Activated B cell treated with CpG ODN at 0.5 μM for 24 hours (primary cell): Measurements from ENCODE around the gene NME4. TPM values are rescaled to one million over a fixed set of nuclear protein-coding genes. Genes with fewer than 3 reads are reported as not detected.
A peak's percentile ranks its signal among the peaks of the same experiment; 100 is the strongest.

Experiments
- ATAC-seq: fragments of 200-7000 bp; cut with Tn5 transposase; one replicate; pipeline ENCODE4 v1.10.0; 2021; ENCODE audit warnings: low read depth, mild to moderate bottlenecking, moderate library complexity
- CTCF ChIA-PET: fragments of 350-600 bp; sonication (Branson Sonifier 250); formaldehyde crosslinking; loops from one replicate; lab custom pipeline; 2021; ENCODE audit warnings: antibody characterized with exemption; lab: Charles Lee
- POLR2A ChIA-PET: fragments of 350-600 bp; sonication (Branson Sonifier 250); formaldehyde crosslinking; loops from one replicate; lab custom pipeline; 2021; ENCODE audit warnings: antibody characterized with exemption; lab: Charles Lee
- DNase-seq: peaks from one replicate; pipeline ENCODE4 v3.0.0; 2022
- H3K27ac Mint-ChIP-seq: one replicate; pipeline ENCODE4 v1.8.0; 2020; ENCODE audit warnings: mixed read lengths
- H3K27me3 Mint-ChIP-seq: one replicate; pipeline ENCODE4 v1.8.0; 2021; ENCODE audit warnings: mixed read lengths
- H3K36me3 Mint-ChIP-seq: one replicate; pipeline ENCODE4 v1.8.0; 2021; ENCODE audit warnings: low read depth, mixed read lengths
- H3K4me1 Mint-ChIP-seq: one replicate; pipeline ENCODE4 v1.8.0; 2021; ENCODE audit warnings: mixed read lengths
- H3K4me3 Mint-ChIP-seq: one replicate; pipeline ENCODE4 v1.8.0; 2020; ENCODE audit warnings: mild to moderate bottlenecking, mixed read lengths
- H3K9me3 Mint-ChIP-seq: one replicate; pipeline ENCODE4 v1.8.0; 2020; ENCODE audit warnings: mixed read lengths
- CTCF ChIP-seq: fragments of 200-600 bp; IDR thresholded peaks from one replicate; pipeline ENCODE4 v1.8.0; 2022; ENCODE audit warnings: antibody characterized with exemption, mild to moderate bottlenecking
- intact Hi-C: fragments of 100-400 bp; cut with micrococcal nuclease; formaldehyde crosslinking; loops from one replicate; pipeline ENCODE4 v1.15.1; 2024
- total RNA-seq: library from RNA; stranded (reverse); gene quantifications from 2 replicates; pipeline ENCODE4 v1.2.3, GENCODE V29; 2022

Gene NME4
- total RNA-seq, 1 donor from 2014 or later: 29.9 TPM

- no peak for DNase-seq
- H3K27ac Mint-ChIP-seq: no peak overlapping the region
- ChIA-PET CTCF (no interaction called here), POLR2A (no interaction called here)
- peaks cover 30% of the 10 kb centered on the region for H3K4me1 Mint-ChIP-seq
- H3K27me3 Mint-ChIP-seq: no peaks in the 10 kb centered on the region
- H3K9me3 Mint-ChIP-seq: no peaks in the 10 kb centered on the region
- intact Hi-C loops: no loop called here
- ATAC-seq: no peak
- no peak for TF ChIP-seq CTCF
- H3K36me3 Mint-ChIP-seq: peaks cover 9% of the 10 kb centered on the region
- peak overlapping the region; percentile 78 for H3K4me3 Mint-ChIP-seq
These were observed 30.3 kb downstream of the NME4 start for GRCh38 chr16:427250-427649.

- intact Hi-C loops: no loop called here
- DNase-seq (no peak), ATAC-seq (no peak)
- H3K27me3 Mint-ChIP-seq: no peaks in the 10 kb centered on the region
- H3K27ac Mint-ChIP-seq: no peak overlapping the region
- H3K4me1 Mint-ChIP-seq: peaks cover 23% of the 10 kb centered on the region
- no peak for TF ChIP-seq CTCF
- H3K4me3 Mint-ChIP-seq: no peak overlapping the region
- ChIA-PET CTCF (no interaction called here), POLR2A (no interaction called here)
- peaks cover 14% of the 10 kb centered on the region for H3K36me3 Mint-ChIP-seq
- H3K9me3 Mint-ChIP-seq: no peaks in the 10 kb centered on the region
These were observed 33.9 kb downstream of the NME4 start for GRCh38 chr16:430904-431303.

- Mint-ChIP-seq H3K27ac (no peak overlapping the region), H3K4me1 (peaks cover 19% of the 10 kb centered on the region), H3K36me3 (peaks cover 14% of the 10 kb centered on the region), H3K27me3 (no peaks in the 10 kb centered on the region), H3K4me3 (no peak overlapping the region), H3K9me3 (no peaks in the 10 kb centered on the region)
- no peak for TF ChIP-seq CTCF
- intact Hi-C loops: no loop called here
- POLR2A ChIA-PET: no interaction called here
- DNase-seq (no peak), ATAC-seq (no peak)
- CTCF ChIA-PET: interaction anchor here (0.5 kb wide), 1 partner anchor 163 kb away, joined by 3 read pairs; no protein-coding TSS in a partner anchor
These were observed 43.6 kb downstream of the NME4 start for GRCh38 chr16:440627-441026.

- Mint-ChIP-seq H3K27ac (no peak overlapping the region), H3K27me3 (no peaks in the 10 kb centered on the region), H3K9me3 (no peaks in the 10 kb centered on the region), H3K36me3 (peaks cover 14% of the 10 kb centered on the region), H3K4me1 (peaks cover 19% of the 10 kb centered on the region), H3K4me3 (no peak overlapping the region)
- intact Hi-C loops: no loop called here
- ChIA-PET CTCF (no interaction called here), POLR2A (interaction anchor here (0.5 kb wide), 1 partner anchor 43 kb away, joined by 3 read pairs; no protein-coding TSS in a partner anchor)
- no peak for TF ChIP-seq CTCF
- ATAC-seq (no peak), DNase-seq (no peak)
These were observed 44.4 kb downstream of the NME4 start for GRCh38 chr16:441447-441846.

GRCh38 chr16:442976-443375 lies 46.0 kb downstream of the NME4 start:
- ATAC-seq (no peak), DNase-seq (no peak)
- POLR2A ChIA-PET: no interaction called here
- H3K4me1 Mint-ChIP-seq: peaks cover 19% of the 10 kb centered on the region
- intact Hi-C loops: no loop called here
- H3K27me3 Mint-ChIP-seq: no peaks in the 10 kb centered on the region
- no peak for TF ChIP-seq CTCF
- no peaks in the 10 kb centered on the region for H3K9me3 Mint-ChIP-seq
- CTCF ChIA-PET: no interaction called here
- H3K27ac Mint-ChIP-seq: no peak overlapping the region
- peak overlapping the region; percentile 28 for H3K4me3 Mint-ChIP-seq
- peaks cover 14% of the 10 kb centered on the region for H3K36me3 Mint-ChIP-seq
